Activated effector memory CD4-positive, alpha-beta T cell treated with Interleukin-2 at 50 U/mL for 16 hours (primary cell): ENCODE results near the gene TBC1D1.

Experiments used
- DNase-seq: peaks from one replicate; pipeline ENCODE4 v3.0.0-alpha.2; 2020

TBC1D1 gene

GRCh38 chr4:37927434-37927833 lies 36.5 kb downstream of the TBC1D1 start:
- DNase-seq = no peak

DNA sequence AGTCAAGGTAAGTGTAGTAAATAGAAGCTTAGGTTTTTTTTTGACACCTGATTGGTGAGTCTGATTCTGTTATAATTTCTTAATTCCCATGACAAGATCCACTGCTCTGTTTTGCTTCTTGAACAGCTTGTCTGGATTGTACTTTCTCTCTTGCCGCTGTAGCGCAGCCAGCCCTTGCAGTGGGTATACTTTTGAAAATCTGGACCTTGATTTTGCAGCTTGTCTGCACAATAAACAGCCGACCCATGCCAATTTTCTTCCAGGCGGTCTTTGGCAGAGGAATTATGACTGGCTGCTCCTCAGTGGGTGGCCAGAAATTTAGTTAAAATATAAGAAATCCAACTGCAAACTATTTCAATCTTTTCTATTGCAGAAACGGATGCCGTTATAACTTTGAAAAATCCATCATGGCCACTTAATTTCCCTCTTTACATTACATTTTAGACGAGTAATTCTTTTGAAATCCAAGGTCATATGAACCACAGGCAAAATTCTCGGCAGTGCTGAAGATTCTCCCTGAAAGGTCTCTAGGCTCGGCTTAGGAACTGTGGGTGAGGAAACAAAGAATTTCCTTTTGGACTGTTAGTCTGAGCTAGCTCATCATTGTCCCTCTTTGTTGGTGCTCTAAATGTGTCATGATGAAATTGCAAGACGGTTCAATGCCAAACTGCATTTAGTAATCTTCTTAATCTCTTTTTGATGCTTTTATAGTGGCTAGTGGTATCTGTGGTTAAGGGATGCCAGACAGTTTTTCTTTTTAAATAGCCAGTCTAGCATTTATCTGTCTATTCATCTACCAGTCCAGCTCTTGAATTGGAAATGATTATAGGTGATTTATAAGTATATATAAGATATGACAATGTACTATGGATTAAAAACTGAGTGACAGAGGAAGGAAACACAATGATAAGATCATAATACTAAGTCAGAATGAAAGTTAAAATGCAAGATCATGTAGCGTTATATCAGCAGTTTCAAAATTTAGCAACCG lies 37.8 kb downstream of the TBC1D1 start:
- no peak for DNase-seq

- DNase-seq = no peak
Measured at GRCh38 chr4:37934096-37934495, 43.2 kb downstream of the TBC1D1 start.

GRCh38 chr4:37934609-37935008 lies 43.7 kb downstream of the TBC1D1 start:
- no peak for DNase-seq

DNA sequence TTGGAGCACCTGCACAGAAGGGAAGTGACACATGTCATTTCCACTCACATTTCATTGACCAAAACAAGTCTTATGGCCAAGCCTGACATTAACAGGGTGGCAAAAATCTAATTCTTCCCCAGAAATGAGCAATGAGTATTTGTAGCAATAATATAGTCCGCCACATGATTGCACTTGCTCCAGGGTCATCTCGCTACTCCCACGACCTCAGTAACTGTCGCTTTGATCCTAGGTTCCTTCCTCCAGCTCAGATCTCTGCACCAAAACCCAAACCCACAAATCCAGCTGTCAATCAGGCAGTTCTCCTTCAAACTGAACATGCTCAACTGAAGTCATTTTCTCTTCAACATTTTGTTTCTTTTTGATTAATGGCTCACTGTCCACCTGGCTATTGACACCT lies 44.1 kb downstream of the TBC1D1 start:
- no peak for DNase-seq

GRCh38 chr4:37936889-37937498 lies 46.1 kb downstream of the TBC1D1 start:
- DNase-seq = no peak

GRCh38 chr4:37938208-37938607 lies 47.3 kb downstream of the TBC1D1 start:
- DNase-seq = no peak

DNA sequence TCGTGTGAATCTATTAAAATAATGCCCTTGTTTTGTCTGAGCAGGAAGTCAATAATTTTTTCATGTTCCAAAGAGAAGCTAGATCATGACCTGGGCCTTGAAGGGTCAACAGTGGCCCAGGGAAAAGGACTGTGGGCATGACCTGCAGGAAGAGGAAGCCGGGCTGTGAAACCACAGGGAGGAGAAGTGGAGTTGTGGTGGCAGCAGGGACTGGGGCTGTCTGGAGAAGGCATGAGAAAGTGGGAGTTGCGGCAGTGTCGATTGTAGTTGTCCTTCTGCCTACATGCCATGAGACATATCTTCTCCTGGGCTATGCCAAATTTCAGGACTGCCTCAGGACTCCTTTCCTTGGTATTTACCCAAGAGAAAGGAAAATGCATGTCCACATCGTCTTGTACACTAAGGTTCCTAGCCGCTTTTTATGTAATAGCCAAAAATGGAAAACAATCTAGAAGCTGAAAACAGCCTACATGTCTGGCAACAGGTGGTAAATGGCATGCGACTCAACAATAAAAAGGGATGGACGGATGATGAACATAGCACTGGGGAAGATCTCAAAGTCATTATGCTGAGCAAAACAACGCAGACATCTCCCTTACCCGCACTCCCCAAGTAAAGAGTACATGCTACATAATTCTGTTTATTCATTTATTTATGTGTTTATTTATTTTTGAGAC lies 55.8 kb downstream of the TBC1D1 start:
- DNase-seq = no peak

GRCh38 chr4:37948542-37948941 lies 57.7 kb downstream of the TBC1D1 start:
- DNase-seq = no peak

GRCh38 chr4:37949636-37950426 lies 58.9 kb downstream of the TBC1D1 start:
- no peak for DNase-seq

DNA sequence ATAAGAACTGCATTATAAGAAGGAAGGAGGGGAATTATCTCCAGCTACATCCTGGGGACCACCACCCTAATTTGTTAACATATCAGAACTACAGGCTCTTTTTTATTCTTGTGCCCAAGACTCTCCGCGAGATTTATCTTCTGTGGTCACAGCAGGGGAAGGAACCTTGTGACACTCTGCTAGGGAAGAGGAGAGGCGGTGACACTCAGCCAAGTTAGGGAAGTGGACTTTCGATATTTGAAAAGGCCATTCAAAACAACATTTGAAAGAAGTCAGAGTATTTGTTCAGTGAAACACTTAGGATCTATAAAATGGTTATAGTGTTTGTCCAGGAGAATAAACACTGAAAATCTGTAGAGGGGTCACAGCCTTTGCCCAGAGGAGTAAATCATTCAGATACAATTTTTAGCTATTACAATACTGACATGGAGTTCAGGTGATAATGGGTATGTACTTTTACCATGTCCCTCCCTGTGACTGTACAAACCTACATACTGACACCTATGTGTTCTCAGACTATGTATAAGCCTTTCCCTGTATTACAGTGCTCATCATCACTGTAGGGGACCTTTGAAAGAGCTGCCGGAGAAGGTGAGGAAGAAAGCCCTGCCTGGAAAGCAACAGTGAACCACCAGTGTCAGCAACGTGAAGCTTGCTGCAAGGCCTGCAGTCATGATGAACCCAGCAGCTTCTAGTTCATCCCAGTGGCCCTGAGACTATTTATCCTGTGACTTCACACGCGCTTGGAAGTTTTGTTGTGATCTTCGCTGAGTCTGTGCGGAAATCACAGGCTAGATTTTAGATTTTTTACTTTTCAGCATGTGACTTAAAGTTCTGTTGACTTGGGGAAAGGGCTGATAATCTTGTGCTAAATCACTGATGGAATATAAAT lies 60.8 kb downstream of the TBC1D1 start:
- DNase-seq = no peak

- DNase-seq = no peak
Measured at GRCh38 chr4:37953156-37953555, 62.3 kb downstream of the TBC1D1 start.

GRCh38 chr4:37953620-37954293 lies 62.9 kb downstream of the TBC1D1 start:
- no peak for DNase-seq

- DNase-seq = no peak
Measured at GRCh38 chr4:37956941-37957340, 66.1 kb downstream of the TBC1D1 start.

GRCh38 chr4:37958932-37959331 lies 68.0 kb downstream of the TBC1D1 start:
- no peak for DNase-seq

- no peak for DNase-seq
Measured at GRCh38 chr4:37960098-37960497, 69.2 kb downstream of the TBC1D1 start, which contains the start of gene PTTG2. Gene PTTG2 (plus strand): TSS chr4:37960398. CDS start chr4:37960435, 37 bp downstream.

- DNase-seq = no peak
Measured at GRCh38 chr4:37960679-37961450, 70.0 kb downstream of the TBC1D1 start.

DNA sequence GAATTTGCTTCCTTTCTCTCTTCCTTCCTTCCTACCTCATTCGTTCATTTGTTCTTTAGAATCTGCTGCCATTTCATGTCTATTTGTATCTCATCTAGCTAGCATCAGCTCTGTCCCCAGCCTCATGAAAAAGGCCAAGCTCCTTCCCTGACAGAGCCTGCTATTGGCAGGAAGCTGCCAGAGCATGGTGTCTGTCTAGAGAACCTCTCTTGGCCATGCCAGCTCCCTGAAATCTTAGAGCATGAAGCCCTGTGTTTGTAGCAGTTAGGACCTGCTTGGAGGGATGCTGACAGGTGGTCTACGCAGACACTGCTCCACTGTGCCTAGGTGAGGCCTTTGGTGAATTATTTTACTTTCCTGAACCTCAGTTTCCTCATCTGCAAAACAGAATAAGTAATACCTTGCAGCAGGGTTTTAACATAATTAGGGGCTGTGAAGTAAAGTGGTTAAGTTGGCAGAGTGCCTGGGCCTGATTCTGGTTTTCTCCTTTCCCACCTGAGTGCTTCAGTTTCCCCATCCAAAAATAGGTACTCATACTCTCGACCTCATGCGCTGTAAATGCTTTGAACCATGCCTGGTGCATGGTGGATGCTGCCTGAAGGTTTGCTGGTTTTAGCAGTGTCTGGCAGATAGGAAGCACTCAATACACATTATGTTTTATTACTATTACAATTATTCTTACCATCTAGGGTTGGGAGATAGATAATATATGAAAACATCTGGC lies 74.0 kb downstream of the TBC1D1 start:
- no peak for DNase-seq

GRCh38 chr4:37966044-37966443 lies 75.2 kb downstream of the TBC1D1 start:
- DNase-seq = no peak

- DNase-seq = no peak
Measured at GRCh38 chr4:37967736-37968135, 76.9 kb downstream of the TBC1D1 start.
